ENCODE results near the gene HTRA3.

DNA sequence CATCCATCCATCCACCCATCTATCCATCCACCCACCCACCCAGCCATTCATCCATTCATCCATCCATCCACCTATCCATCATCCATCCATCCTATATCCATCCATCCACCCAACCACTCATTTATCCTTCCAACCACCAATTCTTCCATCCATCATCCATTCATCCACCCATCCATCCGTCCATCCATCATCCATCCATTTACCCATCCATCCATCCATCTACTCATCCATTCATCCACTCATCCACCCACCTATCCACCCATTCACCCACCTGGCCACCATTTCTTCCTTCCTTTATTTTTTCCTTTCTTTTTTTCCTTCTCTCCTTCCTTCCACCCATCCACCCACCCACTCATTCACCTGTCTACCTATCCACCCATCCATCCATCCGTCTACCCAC, 25.2 kb downstream of the HTRA3 start:
- TF ChIP-seq EZH2 (IDR thresholded peaks at IDR 0.05; ENCODE audit: low read depth, unreplicated experiment), result no peak
- TF ChIP-seq, protein P1, sequence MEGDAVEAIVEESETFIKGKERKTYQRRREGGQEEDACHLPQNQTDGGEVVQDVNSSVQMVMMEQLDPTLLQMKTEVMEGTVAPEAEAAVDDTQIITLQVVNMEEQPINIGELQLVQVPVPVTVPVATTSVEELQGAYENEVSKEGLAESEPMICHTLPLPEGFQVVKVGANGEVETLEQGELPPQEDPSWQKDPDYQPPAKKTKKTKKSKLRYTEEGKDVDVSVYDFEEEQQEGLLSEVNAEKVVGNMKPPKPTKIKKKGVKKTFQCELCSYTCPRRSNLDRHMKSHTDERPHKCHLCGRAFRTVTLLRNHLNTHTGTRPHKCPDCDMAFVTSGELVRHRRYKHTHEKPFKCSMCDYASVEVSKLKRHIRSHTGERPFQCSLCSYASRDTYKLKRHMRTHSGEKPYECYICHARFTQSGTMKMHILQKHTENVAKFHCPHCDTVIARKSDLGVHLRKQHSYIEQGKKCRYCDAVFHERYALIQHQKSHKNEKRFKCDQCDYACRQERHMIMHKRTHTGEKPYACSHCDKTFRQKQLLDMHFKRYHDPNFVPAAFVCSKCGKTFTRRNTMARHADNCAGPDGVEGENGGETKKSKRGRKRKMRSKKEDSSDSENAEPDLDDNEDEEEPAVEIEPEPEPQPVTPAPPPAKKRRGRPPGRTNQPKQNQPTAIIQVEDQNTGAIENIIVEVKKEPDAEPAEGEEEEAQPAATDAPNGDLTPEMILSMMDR (conservative IDR thresholded peaks at IDR 0.05; ENCODE audit: low read depth in 2 of 2), result no peak
- TF ChIP-seq POLR2AphosphoS5 (IDR thresholded peaks at IDR 0.05; ENCODE audit: low read depth), result no peak
- TF ChIP-seq, protein P2, sequence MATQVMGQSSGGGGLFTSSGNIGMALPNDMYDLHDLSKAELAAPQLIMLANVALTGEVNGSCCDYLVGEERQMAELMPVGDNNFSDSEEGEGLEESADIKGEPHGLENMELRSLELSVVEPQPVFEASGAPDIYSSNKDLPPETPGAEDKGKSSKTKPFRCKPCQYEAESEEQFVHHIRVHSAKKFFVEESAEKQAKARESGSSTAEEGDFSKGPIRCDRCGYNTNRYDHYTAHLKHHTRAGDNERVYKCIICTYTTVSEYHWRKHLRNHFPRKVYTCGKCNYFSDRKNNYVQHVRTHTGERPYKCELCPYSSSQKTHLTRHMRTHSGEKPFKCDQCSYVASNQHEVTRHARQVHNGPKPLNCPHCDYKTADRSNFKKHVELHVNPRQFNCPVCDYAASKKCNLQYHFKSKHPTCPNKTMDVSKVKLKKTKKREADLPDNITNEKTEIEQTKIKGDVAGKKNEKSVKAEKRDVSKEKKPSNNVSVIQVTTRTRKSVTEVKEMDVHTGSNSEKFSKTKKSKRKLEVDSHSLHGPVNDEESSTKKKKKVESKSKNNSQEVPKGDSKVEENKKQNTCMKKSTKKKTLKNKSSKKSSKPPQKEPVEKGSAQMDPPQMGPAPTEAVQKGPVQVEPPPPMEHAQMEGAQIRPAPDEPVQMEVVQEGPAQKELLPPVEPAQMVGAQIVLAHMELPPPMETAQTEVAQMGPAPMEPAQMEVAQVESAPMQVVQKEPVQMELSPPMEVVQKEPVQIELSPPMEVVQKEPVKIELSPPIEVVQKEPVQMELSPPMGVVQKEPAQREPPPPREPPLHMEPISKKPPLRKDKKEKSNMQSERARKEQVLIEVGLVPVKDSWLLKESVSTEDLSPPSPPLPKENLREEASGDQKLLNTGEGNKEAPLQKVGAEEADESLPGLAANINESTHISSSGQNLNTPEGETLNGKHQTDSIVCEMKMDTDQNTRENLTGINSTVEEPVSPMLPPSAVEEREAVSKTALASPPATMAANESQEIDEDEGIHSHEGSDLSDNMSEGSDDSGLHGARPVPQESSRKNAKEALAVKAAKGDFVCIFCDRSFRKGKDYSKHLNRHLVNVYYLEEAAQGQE (IDR thresholded peaks at IDR 0.05; ENCODE audit: unreplicated experiment), result no peak
